ENCODE results near the gene ASAP3.
A peak's percentile ranks its signal among the peaks of the same experiment; 100 is the strongest.

ASAP3 gene

DNA sequence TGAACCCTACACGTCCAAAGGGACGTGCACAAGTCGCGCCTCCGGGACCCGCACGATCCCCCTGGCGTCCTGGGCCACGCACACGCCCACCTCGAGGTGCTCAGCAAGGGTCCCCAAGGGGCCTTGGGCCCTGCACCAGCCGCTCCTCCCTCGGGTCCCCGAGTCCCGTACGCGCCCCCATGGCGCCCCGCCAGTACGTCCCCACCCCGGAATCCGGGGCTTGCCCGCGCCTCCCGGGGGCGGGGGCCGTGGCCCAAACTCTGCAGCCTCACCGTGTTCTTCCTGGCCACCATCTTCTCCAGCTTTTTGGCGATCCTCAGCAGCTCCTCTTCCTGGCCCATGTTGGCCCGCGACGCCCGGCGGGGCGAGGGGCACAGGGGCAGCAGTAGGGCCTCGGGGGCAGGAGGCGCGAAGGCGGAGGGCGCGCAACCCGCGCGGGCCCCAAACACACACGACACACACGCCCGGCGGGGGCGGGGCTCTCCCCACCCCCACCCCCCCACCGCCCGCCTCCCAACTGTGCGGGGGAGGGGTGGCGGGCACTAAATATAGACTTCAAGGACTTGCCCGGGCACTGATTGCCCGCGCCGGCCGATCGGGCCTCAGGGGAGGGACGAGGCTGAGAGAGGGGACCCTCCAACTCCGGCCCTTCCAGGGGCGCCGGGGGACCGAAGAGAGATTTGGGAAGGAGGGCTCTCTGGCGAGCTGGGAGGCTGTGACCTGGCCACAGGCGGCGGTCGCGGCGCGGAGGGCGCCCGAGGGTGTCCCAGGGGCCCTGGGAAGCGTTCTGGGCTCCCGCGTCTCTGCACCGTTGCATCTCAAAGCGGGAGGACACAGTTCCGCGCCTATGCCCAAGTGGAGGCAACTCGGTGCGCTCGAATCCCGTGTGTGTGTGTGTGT is 59.4 kb downstream of the ASAP3 start, which contains the start of gene TCEA3:
TCEA3 (minus strand) TSS at position 456 of the 900 bp plus-strand sequence; CDS start at position 341, 115 bp downstream.
- DNase-seq (ENCODE audit: extremely low read depth in 1 of 2, low read depth in 1 of 2), result no peak

DNA sequence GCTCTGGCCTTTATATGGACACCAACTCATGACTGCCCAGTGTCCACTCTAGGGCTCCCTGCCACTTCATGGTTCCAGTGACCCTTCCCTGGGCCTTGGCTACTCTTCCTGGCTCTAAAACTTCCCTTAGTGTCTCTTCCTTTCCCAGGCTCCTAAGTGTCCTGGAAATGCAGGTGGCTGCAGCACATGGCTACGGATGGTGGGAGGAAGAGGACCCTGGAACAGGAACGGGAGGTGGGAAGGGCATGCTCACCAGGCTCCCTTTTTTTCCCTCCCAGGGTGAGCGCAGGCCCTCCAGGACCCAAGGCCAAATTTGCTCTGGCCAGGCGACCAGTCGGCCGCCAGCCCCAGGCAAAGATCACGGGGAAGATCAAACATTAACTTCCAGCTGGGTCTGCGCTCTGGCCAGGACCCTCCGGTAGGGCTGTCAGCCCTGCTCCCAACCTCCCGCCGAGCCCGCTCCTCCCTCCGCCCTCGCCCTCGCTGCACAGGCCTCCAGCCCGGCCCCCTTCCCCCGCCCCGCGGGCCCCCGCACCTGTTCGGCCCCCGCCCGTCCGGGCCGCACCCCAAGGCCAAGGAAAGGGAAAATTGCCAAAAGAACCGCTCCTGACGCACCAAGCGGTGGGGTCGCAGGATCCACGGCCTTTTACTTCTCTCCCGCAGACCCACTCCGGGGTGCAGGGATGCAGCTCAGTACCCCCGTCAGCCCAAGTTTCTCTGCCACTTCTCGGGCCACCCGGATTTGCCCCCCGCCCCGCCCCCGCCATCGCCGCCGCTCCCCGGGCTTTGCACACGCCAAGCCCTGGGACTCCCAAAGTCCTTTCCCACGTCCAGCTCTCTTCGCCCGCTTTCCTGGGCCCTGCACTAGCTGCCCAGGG is 60.3 kb downstream of the ASAP3 start:
- DNase-seq (ENCODE audit: extremely low read depth in 1 of 2, low read depth in 1 of 2), result no peak

DNA sequence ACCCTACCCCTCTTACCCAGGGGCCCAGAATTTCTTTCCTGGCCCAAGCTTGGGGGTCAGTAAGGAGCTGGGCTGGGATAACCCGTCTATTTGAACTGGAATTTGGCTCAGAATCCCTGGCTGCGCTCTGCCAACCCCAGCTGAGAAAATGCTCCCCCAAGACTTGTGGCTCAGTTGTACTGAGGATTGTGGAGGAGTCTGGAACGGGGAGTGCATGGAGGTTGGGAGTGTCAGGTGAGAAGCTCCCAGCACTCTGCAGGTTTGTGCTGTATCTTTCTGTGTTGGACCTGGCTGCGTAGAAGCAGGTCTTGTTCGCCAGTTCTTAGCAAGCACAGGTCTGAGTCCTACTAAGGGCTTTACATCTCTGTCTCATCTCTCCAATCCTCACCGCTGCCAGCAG is 61.0 kb downstream of the ASAP3 start:
- DNase-seq (ENCODE audit: extremely low read depth in 1 of 2, low read depth in 1 of 2), result no peak

DNA sequence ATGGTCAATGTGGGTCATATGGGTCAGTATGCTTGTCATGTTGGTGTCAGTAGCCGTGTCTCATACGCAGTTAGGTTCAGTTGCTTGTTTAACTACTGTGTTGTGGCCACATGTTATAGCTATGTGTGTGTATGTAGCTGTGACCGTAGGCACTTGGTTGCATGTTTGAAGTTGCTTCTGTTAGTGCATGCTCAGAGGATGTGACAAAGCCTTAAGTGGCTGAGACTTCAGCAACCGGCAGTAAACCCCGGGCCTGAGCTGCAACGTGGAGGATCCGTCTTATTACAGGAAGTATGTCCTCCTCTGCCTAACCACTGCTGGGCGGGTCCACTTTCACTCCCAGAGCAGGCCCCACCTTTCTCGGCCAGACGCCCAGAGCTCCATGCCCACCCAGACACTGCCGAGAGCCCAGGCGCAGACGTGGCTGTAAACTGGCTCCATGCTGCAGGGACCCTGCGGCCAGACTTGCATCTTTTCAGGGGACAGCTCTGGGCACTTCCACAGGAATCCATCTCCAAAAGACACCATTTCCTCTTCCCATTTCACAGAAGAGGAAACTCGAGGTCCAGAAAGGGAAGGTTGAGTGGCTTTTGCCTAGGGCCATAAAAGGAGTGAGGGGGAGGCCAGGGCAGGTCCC is 61.6 kb downstream of the ASAP3 start:
- DNase-seq (ENCODE audit: extremely low read depth in 1 of 2, low read depth in 1 of 2), result no peak

DNA sequence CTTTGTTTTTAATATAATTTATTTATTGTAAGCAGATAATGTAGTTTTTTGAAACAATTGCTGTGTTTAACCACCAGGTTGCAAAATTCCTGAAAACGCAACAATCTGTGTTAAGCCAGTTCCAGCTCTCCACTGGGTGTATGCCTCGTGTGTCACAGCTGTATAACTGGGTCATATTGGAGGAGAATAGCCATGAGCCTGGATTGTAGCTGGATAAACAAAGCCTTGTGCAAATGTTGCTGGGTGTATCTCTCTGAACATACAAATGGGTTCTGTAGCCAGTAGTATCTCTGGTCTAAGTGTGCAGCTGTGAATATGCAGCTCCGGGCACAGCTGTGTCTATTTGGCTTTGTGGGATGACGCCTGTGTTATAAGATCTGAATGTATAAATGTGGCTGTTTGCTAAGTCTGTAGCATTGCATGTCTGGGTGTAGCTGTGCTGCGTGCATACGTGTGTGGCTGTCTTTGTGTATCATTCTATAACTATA is 62.2 kb downstream of the ASAP3 start:
- DNase-seq (ENCODE audit: extremely low read depth in 1 of 2, low read depth in 1 of 2), result no peak

DNA sequence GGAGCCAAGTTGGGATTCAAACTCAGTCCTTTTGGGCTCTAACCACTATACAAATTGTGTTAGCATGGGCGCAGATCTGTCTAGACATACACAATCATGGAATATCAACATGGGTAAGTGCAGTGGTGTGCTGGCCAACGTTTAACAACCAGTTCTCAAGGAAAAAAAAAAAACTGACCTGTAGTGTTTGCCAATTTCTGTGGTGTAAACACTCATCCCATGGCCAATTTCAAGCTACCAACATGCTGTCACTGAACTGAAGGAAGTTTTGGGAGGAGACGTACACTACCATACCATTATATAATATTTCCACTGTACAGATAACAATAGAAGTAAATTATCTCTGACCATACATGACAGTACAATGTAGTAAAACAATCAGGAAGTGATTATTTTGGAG is 62.6 kb downstream of the ASAP3 start:
- no peak for DNase-seq (ENCODE audit: extremely low read depth in 1 of 2, low read depth in 1 of 2)

DNA sequence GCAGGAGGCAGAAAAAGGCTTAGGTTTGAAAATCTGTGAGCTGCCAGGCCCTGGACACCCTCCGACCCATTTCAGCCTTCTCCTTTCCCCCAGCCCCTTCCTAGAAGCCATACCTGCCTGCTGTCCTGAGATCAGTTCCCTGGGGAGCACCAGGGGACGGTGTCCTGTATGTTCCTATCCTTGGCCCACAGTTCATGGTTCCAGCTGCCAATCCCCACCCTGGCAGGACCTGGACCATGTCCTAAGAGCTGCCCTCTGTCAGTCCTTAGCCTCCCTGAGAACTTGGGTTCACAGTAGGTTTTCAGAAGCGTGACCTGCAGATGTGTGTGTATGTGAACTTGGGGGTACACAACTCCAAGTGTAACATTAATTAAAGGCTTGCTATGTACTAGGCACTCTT is 63.2 kb downstream of the ASAP3 start:
- DNase-seq (ENCODE audit: extremely low read depth in 1 of 2, low read depth in 1 of 2), result no peak

DNA sequence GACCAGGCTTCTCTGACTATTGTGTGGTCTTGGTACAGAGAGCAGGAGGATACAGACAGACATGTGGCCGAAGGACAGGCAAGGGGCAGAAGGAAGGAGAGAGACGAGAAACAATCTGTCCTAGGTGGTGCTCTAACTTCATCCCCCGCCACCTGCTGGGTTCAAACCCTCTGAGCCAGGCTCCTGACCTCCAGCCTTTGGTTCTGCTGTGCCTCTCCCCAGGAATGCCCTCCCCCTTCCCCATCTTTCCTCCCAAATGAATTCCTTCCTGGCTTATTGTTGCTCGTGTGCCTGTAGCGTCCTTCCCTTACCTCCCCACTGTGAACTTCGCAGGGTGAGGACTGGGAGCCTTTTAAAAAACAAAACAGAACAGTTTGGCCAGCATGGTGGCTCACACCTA is 64.8 kb downstream of the ASAP3 start:
- DNase-seq (ENCODE audit: extremely low read depth in 1 of 2, low read depth in 1 of 2), result no peak

DNA sequence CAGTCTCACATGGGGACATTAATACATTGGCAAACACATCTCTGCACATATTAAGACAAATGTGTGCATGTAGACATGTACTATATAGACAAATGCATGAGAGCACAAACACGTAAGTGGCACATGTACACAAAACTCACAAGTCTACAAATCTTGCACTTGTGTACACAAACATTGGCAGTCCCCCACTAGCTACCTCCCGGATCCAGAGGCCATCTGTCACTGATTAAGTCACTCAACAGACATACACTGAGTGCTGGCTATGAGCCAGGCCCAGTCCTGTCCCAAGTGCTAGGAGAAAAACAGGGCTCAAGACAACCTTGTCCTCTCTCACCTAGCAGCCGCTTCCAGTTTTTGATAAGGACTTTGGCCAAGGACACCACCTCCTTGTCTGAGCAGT is 66.4 kb downstream of the ASAP3 start:
- no peak for DNase-seq (ENCODE audit: extremely low read depth in 1 of 2, low read depth in 1 of 2)

DNA sequence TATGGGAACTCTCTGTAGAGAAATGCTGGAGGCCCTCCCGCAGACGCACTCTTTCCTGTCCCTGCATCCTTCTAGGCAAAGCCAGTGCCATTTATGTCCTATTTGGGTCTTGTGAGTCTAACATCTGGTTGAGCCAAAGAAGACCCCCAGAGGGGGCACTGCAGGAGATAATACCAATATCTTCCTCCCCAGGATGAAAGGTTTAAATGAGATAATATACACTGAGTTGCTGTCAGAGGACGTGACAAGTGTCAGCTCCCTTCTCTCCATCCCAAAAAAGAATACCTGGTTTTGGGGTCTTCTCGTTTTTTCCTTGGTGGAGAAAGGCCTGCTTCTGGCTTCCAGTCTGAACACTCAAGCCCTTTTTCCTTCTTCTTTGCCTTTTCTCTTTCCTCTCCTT is 67.0 kb downstream of the ASAP3 start:
- no peak for DNase-seq (ENCODE audit: extremely low read depth in 1 of 2, low read depth in 1 of 2)

DNA sequence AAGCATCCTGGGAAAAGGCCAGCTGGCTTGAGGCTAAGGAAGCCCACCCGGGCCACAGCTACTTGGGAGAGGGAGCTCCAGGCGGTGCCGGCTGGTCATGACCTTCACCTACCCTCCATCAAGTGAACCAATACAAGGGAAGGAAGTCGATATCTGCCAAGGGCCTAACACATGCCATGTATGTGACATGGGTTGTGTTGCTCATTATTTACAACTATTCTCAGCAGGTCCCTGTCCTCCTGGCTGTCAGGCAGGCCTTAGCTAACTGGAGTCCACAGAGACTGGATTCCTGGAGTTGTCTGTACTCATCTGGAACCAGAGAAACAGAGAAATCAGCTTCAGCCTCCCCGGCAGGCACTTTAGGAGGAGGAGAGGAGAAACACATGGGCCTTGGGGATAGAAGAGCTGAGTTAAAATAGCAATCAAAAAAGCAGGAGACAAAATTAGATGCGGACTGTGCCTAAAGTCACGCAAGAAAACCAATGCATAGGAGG is 75.1 kb downstream of the ASAP3 start:
- DNase-seq (ENCODE audit: extremely low read depth in 1 of 2, low read depth in 1 of 2), result no peak

DNA sequence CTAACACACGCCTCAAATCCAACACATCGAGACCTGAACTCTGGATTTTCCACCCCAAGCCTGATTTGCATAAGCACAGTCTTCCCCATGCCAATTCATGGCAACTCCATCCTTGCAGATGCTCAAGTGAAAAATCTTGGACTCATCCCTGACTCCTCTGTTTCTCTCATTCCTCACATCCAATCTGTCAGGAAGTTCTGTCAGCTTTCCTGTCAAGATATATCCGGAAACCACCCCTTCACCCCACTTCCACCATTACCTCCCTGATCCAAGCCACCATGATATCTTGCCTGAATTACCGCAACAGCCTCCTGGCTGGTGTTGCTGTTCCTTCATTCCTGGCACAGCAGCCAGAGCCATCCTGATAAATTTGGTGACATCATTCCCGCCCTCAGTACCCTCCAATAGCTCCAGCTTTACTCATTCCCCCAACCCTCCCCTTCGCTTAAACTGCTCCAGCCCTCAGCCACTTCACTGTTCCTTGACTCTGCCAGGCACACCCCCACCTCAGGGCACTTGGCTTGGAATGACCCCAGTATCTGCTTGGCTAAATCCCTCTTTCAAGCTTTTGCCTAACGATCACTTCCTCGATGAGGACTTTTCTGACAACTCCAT is 76.9 kb downstream of the ASAP3 start:
- DNase-seq (ENCODE audit: extremely low read depth in 1 of 2, low read depth in 1 of 2), result no peak

DNA sequence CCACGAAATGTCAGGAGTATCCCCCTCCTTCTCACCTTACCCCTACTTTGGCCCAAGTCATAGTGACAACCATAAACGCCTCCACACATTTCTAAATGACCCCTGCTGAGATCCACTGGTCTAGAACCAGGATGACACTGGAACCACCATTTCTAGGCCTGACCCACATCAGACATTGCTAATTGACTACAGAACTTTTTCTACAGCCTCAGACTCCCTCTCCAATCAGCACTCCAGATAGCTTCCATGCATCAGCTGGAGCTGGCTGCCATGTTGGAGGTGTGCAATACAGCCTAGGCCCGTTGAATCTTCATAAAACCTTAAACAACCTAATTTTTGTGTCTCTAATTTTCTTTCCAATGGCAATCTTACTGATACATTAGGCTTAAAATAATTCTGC is 78.0 kb downstream of the ASAP3 start:
- DNase-seq (ENCODE audit: extremely low read depth in 1 of 2, low read depth in 1 of 2), result no peak

DNA sequence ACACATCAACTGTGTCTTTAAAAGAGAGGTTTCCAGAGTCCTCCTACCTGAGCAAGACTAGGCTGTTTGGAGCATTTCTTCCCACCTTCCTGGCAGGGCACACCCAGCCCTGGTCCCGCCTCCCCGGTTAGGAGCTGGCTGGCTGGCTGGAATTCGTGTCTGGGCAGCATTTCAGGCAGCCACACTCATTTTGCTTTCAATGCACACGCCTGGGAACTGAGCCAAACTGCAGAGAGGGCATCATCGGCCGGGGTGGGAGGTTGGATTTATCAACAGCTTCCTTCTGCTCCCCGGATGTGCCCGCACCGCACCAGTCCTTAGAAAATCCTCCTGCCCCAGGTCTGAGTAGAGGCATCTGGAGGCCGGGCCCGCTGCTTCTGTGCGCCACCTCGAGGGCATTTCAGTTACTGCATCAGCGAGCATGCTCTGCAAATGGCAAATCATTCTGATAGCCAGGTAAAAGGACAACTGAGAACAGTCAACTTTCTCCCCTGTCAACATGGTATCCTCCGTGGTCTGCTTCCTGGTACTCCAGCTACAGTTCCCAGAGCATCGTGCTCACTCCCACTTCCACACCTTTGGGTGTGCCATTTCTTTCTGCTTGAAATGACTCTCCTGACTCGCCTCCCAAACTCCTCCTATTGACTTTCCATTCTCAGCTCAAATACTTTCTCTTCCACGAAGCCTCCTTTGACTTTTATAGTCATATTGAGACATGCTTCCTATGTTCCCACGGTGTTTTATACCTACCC is 80.1 kb downstream of the ASAP3 start:
- peak; percentile 44 to 72 for DNase-seq (ENCODE audit: extremely low read depth in 1 of 2, low read depth in 1 of 2)

DNA sequence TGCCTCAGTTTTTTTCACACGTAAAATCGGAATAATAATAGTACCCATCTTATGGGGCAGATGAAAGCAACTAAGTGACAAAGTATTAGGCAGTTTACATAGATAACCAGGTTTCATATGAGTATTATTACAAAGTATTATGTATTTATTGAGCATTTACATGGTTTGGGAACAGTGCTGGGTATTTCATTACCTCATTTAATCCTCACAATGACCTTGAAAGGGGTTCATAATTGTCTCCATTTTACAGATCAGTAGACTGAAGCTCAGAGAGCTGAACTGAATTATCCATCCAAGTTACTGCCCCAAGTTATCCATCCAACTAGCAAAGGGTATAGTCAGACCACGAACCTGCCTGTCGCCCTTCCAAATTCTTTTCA is 80.6 kb downstream of the ASAP3 start:
- DNase-seq (ENCODE audit: extremely low read depth in 1 of 2, low read depth in 1 of 2), result no peak

DNA sequence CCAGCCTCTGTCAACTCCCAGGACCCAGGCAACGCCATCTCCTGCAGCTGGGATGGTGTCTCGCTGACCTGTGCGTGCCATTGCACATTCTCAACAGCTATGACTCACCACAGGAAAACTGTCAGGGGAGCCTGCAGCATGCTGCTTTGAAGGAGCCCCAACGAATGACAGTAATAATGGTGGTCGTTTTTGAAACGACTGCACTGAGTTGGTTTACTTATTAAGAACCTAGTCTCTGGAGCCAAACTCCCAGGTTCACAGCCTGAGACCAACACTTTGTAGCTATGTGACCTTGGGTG is 81.0 kb downstream of the ASAP3 start:
- no peak for DNase-seq (ENCODE audit: extremely low read depth in 1 of 2, low read depth in 1 of 2)

DNA sequence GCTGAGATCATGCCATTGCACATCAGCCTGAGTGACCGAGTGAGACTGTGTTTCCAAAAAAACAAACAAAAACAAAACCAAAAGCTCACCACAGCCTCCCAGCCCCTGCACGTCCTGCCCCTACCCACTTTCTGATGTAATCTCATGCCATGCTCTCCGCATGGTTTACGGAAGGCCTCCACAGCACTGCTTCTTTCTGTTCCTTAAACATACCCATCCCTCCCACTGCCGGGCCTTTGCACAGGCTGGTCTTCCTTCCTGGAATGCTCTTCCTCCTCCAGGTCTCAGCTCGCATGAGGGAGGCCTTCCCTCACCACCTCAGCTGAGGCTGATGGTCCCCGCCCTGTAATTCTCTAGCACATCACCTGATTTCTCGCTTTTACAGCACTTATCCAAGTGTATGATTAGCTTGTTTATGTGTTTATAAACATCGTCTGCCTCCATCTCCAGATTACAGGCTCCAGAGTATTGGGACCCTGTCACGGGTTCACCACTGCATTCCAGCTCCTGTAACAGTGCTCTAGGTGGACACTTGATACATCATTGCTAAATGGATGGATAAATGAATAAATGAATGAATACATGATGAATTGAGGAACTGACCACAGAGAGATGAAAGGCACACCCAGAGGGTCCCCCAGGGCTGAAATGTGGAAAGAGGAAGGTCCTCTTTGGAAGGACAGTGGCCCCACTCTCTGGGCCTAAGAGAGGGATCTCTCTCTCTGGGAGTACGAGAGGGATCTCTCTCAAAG is 81.5 kb downstream of the ASAP3 start:
- DNase-seq (ENCODE audit: extremely low read depth in 1 of 2, low read depth in 1 of 2), result no peak

DNA sequence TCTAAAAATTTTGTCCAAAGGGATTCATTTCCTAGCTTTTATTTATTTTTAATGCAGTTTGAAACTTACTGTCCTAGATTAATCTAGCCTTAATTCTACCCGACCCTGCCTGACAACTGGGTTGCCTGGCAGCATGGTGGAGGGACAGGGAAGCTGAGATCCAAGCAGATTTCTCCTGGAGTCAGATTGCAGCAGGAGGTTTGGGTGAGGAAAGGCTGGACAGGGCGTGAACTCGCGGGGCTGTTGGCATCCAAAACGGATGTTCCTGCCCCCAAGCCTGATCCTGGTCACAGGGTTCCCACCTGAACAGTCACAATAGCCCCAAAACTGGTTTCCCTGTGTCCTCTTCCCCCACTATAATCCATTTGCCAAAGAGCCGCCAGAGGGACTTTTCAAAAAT is 82.7 kb downstream of the ASAP3 start:
- DNase-seq (ENCODE audit: extremely low read depth in 1 of 2, low read depth in 1 of 2), result no peak

DNA sequence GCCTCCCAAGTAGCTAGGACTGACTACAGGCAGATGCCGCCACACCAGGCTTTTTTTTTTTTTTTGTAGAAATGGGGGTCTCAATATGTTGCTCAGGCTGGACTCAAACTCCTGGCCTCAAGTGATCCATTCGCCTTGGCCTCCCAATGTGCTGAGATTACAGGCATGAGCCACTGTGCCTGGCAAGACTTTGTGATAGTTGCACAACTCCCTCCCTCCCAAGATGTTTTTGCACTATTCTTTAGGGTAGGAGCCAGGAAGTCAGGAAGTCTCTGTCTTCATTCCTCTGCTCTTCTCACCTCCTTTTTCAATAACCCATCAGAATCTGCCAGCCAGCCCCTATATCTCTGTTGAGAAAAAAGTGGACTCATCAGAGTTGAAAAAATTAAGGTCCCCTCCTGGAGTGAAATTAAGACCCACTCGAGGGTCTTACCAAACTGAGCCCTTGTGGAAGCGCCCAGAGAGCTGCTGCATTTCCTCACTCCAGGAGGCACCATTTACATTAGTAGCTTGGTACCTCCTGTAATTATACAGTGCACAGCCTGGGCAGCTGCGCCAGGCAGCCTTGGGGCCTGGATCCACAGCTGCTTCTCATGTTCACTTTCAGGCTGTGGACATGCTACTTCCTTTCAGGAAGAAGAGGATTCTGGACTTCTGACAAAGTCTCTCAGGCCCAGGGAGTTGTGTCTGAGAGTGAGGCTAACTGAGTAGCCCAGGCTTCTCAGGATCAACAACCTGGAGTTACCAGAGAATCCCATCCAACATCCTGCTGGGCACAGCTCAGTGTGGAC is 83.5 kb downstream of the ASAP3 start:
- no peak for DNase-seq (ENCODE audit: extremely low read depth in 1 of 2, low read depth in 1 of 2)
